GM23338 (cell line): ENCODE data around the gene ADAMTS5. TPM values are rescaled to one million over a fixed set of nuclear protein-coding genes. Genes with fewer than 3 reads are reported as not detected.

Experiments
- ATAC-seq: fragments of 200-7000 bp; cut with Tn5 transposase; 3 replicates; pipeline ENCODE4 v1.9.1; 2020
- DNase-seq: peaks from one replicate; pipeline ENCODE4 v3.0.0-alpha.2; 2015; ENCODE audit warnings: low spot score
- H2AFZ ChIP-seq: fragments of 200-600 bp; sonication (generic); 2 replicates; pipeline ENCODE4 v1.8.0; 2016; ENCODE audit warnings: antibody characterized with exemption, mild to moderate bottlenecking, moderate library complexity
- H3F3A ChIP-seq: fragments of 200-600 bp; sonication (generic); replicated peaks from 2 replicates; pipeline ENCODE4 v1.8.0; 2017; ENCODE audit warnings: antibody characterized with exemption, mixed run types, low read depth
- H3K27ac ChIP-seq: fragments of 200-600 bp; sonication (generic); 2 replicates; pipeline ENCODE4 v1.6.1; 2016; ENCODE audit warnings: low read depth
- H3K27me3 ChIP-seq: fragments of 200-600 bp; sonication (generic); 2 replicates; pipeline ENCODE4 v1.8.0; 2016; ENCODE audit warnings: mild to moderate bottlenecking, mixed run types, moderate library complexity; ENCODE audit not compliant: insufficient read depth
- H3K36me3 ChIP-seq: fragments of 200-600 bp; sonication (generic); 2 replicates; pipeline ENCODE4 v1.8.0; 2016; ENCODE audit warnings: mild to moderate bottlenecking; ENCODE audit not compliant: insufficient read depth
- H3K4me1 ChIP-seq: fragments of 200-600 bp; sonication (generic); 2 replicates; pipeline ENCODE4 v1.8.0; 2016; ENCODE audit warnings: mild to moderate bottlenecking, moderate library complexity; ENCODE audit not compliant: insufficient read depth
- H3K4me2 ChIP-seq: fragments of 200-600 bp; sonication (generic); 2 replicates; pipeline ENCODE4 v1.7.1; 2017; ENCODE audit warnings: mixed run types
- H3K4me3 ChIP-seq: fragments of 200-600 bp; sonication (generic); 2 replicates; pipeline ENCODE4 v1.6.1; 2016; ENCODE audit warnings: mixed run types
- H3K79me2 ChIP-seq: fragments of 200-600 bp; sonication (generic); replicated peaks from 2 replicates; pipeline ENCODE4 v1.8.0; 2017; ENCODE audit warnings: mild to moderate bottlenecking; ENCODE audit not compliant: insufficient read depth
- H3K9me2 ChIP-seq: fragments of 200-600 bp; sonication (generic); 2 replicates; pipeline ENCODE4 v1.8.0; 2017; ENCODE audit not compliant: insufficient read depth
- H4K20me1 ChIP-seq: fragments of 200-600 bp; sonication (generic); replicated peaks from 2 replicates; pipeline ENCODE4 v1.8.0; 2017; ENCODE audit warnings: mild to moderate bottlenecking; ENCODE audit not compliant: insufficient read depth
- H3K27ac Mint-ChIP-seq: 2 replicates; pipeline ENCODE4 v1.8.0; 2020; ENCODE audit warnings: inconsistent platforms, mild to moderate bottlenecking, moderate library complexity, mixed read lengths
- H3K27me3 Mint-ChIP-seq: 3 replicates; pipeline ENCODE4 v1.8.0; 2022; ENCODE audit warnings: low read depth, mild to moderate bottlenecking, moderate library complexity, mixed read lengths, inconsistent platforms; ENCODE audit not compliant: insufficient read depth, poor library complexity
- H3K36me3 Mint-ChIP-seq: 3 replicates; pipeline ENCODE4 v1.8.0; 2021; ENCODE audit warnings: low read depth, mild to moderate bottlenecking, inconsistent platforms, moderate library complexity, mixed read lengths
- H3K4me1 Mint-ChIP-seq: 3 replicates; pipeline ENCODE4 v1.8.0; 2020; ENCODE audit warnings: mild to moderate bottlenecking, inconsistent platforms, mixed read lengths
- H3K4me3 Mint-ChIP-seq: 3 replicates; pipeline ENCODE4 v1.8.0; 2021; ENCODE audit warnings: moderate library complexity, mild to moderate bottlenecking, inconsistent platforms, mixed read lengths
- H3K9me3 Mint-ChIP-seq: 3 replicates; pipeline ENCODE4 v1.8.0; 2020; ENCODE audit warnings: moderate library complexity, mild to moderate bottlenecking, inconsistent platforms, mixed read lengths
- CREB1 ChIP-seq: fragments of 250-450 bp; sonication (Bioruptor Pico); IDR thresholded peaks from 2 replicates; pipeline ENCODE4 v1.5.0; 2020; ENCODE audit warnings: low read depth, mild to moderate bottlenecking, moderate library complexity
- EZH2phosphoT487 ChIP-seq: fragments of 200-600 bp; sonication (generic); IDR thresholded peaks from one replicate; pipeline ENCODE4 v1.8.1; 2018; ENCODE audit warnings: antibody characterized with exemption; ENCODE audit not compliant: unreplicated experiment
- JUNB ChIP-seq: IDR thresholded peaks from one replicate; pipeline ENCODE4 v1.6.1; 2016; ENCODE audit warnings: antibody characterized with exemption; ENCODE audit not compliant: unreplicated experiment
- POLR2AphosphoS5 ChIP-seq: IDR thresholded peaks from 2 replicates; pipeline ENCODE4 v1.6.1; 2016; ENCODE audit warnings: antibody characterized with exemption, low read depth
- STAT1 ChIP-seq: IDR thresholded peaks from one replicate; pipeline ENCODE4 v1.6.1; 2016; ENCODE audit warnings: antibody characterized with exemption; ENCODE audit not compliant: unreplicated experiment
- ZNF114 ChIP-seq: fragments of 250-450 bp; sonication (Bioruptor Pico); IDR thresholded peaks from 2 replicates; pipeline ENCODE4 v1.5.0; 2020; ENCODE audit warnings: mild to moderate bottlenecking, moderate library complexity
- ZNF331 ChIP-seq: fragments of 250-450 bp; sonication (Bioruptor Pico); IDR thresholded peaks from 2 replicates; pipeline ENCODE4 v1.5.0; 2020; ENCODE audit warnings: low read depth, mild to moderate bottlenecking, moderate library complexity
- polyA plus RNA-seq: library from polyadenylated mRNA; unstranded; fragments of >200 nt; fragmentation: Nextera tagmentation; extraction: Ambion mirVana; gene quantifications from 2 replicates; pipeline ENCODE4 v1.2.1, GENCODE V29; 2016
- total RNA-seq: library from RNA; depleted of rRNA; stranded (reverse); fragments of >200 nt; shearing (Covaris generic); gene quantifications from 2 replicates; pipeline ENCODE4 v1.2.3, GENCODE V29; 2014
- TF ChIP-seq, protein P1 (sequence below), 2 experiments: fragments of 200-600 bp in 1 of 2; sonication (generic) in 1 of 2; conservative IDR thresholded peaks; 2 replicates each; pipeline versions ENCODE4 v1.5.1 to v1.6.1; 2016 to 2017; ENCODE audit warnings: antibody characterized with exemption in 2 of 2, low read depth in 2 of 2, mild to moderate bottlenecking in 2 of 2, moderate library complexity in 1 of 2
- TF ChIP-seq, protein P2 (sequence below): IDR thresholded peaks from 2 replicates; pipeline ENCODE4 v1.6.1; 2016; ENCODE audit warnings: antibody characterized with exemption
- TF ChIP-seq, protein P3 (sequence below): IDR thresholded peaks from one replicate; pipeline ENCODE4 v1.6.1; 2018; ENCODE audit warnings: antibody characterized with exemption; ENCODE audit not compliant: unreplicated experiment

The ADAMTS5 gene
- total and polyA plus RNA-seq, 2 experiments from 2014 or later, result 0.21 to 0.32 TPM

- no peaks in the 10 kb centered on the region; the same call in 2 of the 3 replicates for H3K9me3 Mint-ChIP-seq
- H3K79me2 ChIP-seq, result no peaks in the 10 kb centered on the region
- no peak overlapping the region for H3K27ac ChIP-seq
- H3F3A ChIP-seq, result no peaks in the 10 kb centered on the region
- H3K27me3 Mint-ChIP-seq, result peaks cover 42% of the 10 kb centered on the region
- peaks cover 63% of the 10 kb centered on the region for H3K27me3 ChIP-seq
- no peak overlapping the region for H3K27ac Mint-ChIP-seq
- H3K4me1 ChIP-seq, result peaks cover 6% of the 10 kb centered on the region
- TF ChIP-seq JUNB, result no peak
- TF ChIP-seq, protein P1, sequence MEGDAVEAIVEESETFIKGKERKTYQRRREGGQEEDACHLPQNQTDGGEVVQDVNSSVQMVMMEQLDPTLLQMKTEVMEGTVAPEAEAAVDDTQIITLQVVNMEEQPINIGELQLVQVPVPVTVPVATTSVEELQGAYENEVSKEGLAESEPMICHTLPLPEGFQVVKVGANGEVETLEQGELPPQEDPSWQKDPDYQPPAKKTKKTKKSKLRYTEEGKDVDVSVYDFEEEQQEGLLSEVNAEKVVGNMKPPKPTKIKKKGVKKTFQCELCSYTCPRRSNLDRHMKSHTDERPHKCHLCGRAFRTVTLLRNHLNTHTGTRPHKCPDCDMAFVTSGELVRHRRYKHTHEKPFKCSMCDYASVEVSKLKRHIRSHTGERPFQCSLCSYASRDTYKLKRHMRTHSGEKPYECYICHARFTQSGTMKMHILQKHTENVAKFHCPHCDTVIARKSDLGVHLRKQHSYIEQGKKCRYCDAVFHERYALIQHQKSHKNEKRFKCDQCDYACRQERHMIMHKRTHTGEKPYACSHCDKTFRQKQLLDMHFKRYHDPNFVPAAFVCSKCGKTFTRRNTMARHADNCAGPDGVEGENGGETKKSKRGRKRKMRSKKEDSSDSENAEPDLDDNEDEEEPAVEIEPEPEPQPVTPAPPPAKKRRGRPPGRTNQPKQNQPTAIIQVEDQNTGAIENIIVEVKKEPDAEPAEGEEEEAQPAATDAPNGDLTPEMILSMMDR (conservative IDR thresholded peaks at IDR 0.05; ENCODE audit: low read depth in 2 of 2), result peak; percentile 48 to 70
- peak; percentile 75 for TF ChIP-seq CREB1 (CRISPR knock-in tag)
- no peaks in the 10 kb centered on the region; the same call in 2 of the 3 replicates for H3K36me3 Mint-ChIP-seq
- no peaks in the 10 kb centered on the region for H3K36me3 ChIP-seq
- no peaks in the 10 kb centered on the region for H3K9me2 ChIP-seq
- H3K4me3 ChIP-seq, result peak overlapping the region; percentile 72
- peaks cover 20% of the 10 kb centered on the region for H3K4me1 Mint-ChIP-seq
- no peaks in the 10 kb centered on the region for H4K20me1 ChIP-seq
- peak overlapping the region; percentile 95 for H3K4me2 ChIP-seq
- DNase-seq, result peak; percentile 89
- H2AFZ ChIP-seq, result peak overlapping the region; percentile 93
- H3K4me3 Mint-ChIP-seq, result peak overlapping the region; percentile 67
- peak; percentile 76 for ATAC-seq
Observed at GRCh38 chr21:26965040-26965906, 1.6 kb downstream of the ADAMTS5 start.

DNA sequence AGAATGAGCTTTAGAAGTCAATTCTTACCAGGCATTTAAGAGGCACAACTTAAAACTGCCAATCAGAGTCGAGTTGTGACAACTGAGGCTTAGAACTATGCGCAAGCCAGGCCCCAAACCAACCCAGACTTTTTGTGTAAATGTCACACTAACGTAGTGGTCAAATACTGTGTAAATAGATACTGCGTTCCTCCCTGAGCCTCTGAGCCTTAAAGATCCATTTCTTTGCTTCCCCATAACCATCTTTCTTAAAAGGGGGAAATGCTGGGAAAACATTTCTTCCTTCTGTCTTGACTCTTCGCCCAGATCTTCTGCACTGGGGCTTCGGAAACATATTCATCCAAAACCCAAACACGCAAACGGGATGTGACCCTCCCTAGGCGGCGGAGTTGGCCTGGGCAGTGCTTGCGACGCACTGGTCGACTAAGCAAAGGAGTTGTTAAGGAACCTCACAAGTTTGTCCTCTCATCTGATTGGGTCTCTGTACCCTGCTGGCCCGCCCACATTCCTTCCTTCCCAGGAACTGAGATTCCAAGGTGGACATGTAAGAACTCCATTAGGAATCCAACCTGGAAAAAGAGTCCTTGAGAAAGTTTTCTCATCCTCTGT is 2.6 kb downstream of the ADAMTS5 start:
- Mint-ChIP-seq H3K27ac (no peak overlapping the region), H3K4me1 (peaks cover 20% of the 10 kb centered on the region), H3K27me3 (peaks cover 42% of the 10 kb centered on the region), H3K36me3 (no peaks in the 10 kb centered on the region; the same call in 2 of the 3 replicates), H3K9me3 (no peaks in the 10 kb centered on the region; the same call in 2 of the 3 replicates), H3K4me3 (no peak overlapping the region; the same call in 2 of the 3 replicates)
- Histone ChIP-seq H3K4me1 (peaks cover 6% of the 10 kb centered on the region), H3K36me3 (no peaks in the 10 kb centered on the region), H3K9me2 (no peaks in the 10 kb centered on the region), H3K4me2 (no peak overlapping the region), H3K27ac (no peak overlapping the region), H2AFZ (no peak overlapping the region), H4K20me1 (no peaks in the 10 kb centered on the region), H3K4me3 (no peak overlapping the region), H3F3A (no peaks in the 10 kb centered on the region), H3K27me3 (peaks cover 53% of the 10 kb centered on the region), H3K79me2 (no peaks in the 10 kb centered on the region)
- ATAC-seq (no peak), DNase-seq (peak; percentile 74)
- TF ChIP-seq, protein P2, sequence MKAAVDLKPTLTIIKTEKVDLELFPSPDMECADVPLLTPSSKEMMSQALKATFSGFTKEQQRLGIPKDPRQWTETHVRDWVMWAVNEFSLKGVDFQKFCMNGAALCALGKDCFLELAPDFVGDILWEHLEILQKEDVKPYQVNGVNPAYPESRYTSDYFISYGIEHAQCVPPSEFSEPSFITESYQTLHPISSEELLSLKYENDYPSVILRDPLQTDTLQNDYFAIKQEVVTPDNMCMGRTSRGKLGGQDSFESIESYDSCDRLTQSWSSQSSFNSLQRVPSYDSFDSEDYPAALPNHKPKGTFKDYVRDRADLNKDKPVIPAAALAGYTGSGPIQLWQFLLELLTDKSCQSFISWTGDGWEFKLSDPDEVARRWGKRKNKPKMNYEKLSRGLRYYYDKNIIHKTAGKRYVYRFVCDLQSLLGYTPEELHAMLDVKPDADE, result no peak
- TF ChIP-seq, protein P3, sequence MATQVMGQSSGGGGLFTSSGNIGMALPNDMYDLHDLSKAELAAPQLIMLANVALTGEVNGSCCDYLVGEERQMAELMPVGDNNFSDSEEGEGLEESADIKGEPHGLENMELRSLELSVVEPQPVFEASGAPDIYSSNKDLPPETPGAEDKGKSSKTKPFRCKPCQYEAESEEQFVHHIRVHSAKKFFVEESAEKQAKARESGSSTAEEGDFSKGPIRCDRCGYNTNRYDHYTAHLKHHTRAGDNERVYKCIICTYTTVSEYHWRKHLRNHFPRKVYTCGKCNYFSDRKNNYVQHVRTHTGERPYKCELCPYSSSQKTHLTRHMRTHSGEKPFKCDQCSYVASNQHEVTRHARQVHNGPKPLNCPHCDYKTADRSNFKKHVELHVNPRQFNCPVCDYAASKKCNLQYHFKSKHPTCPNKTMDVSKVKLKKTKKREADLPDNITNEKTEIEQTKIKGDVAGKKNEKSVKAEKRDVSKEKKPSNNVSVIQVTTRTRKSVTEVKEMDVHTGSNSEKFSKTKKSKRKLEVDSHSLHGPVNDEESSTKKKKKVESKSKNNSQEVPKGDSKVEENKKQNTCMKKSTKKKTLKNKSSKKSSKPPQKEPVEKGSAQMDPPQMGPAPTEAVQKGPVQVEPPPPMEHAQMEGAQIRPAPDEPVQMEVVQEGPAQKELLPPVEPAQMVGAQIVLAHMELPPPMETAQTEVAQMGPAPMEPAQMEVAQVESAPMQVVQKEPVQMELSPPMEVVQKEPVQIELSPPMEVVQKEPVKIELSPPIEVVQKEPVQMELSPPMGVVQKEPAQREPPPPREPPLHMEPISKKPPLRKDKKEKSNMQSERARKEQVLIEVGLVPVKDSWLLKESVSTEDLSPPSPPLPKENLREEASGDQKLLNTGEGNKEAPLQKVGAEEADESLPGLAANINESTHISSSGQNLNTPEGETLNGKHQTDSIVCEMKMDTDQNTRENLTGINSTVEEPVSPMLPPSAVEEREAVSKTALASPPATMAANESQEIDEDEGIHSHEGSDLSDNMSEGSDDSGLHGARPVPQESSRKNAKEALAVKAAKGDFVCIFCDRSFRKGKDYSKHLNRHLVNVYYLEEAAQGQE, result no peak
- TF ChIP-seq STAT1, result no peak
- no peak for TF ChIP-seq ZNF114 (CRISPR knock-in tag)
- no peak for TF ChIP-seq EZH2phosphoT487
- no peak for TF ChIP-seq JUNB
- no peak for TF ChIP-seq ZNF331
- no peak for TF ChIP-seq POLR2AphosphoS5
